Karpas-422 (cell line): Measurements from ENCODE around the gene P3H2. TPM values are rescaled to one million over a fixed set of nuclear protein-coding genes. Genes with fewer than 3 reads are reported as not detected.

Source experiments
- DNase-seq: peaks from one replicate; pipeline ENCODE4 v3.0.0-alpha.2; 2015
- H2AFZ ChIP-seq: fragments of 200-600 bp; sonication (generic); 2 replicates; pipeline ENCODE4 v1.6.1; 2014; ENCODE audit warnings: antibody characterized with exemption, low read length, mixed read lengths
- H3K27ac ChIP-seq: fragments of 200-600 bp; sonication (generic); 2 replicates; pipeline ENCODE4 v1.5.1; 2014; ENCODE audit warnings: mild to moderate bottlenecking, low read length, moderate library complexity
- H3K27me3 ChIP-seq: fragments of 200-600 bp; sonication (generic); 2 replicates; pipeline ENCODE4 v1.6.1; 2014; ENCODE audit warnings: low read length, mixed read lengths
- H3K36me3 ChIP-seq: fragments of 200-600 bp; sonication (generic); 2 replicates; pipeline ENCODE4 v1.6.1; 2014; ENCODE audit warnings: low read length, mixed read lengths; ENCODE audit not compliant: insufficient read depth
- H3K4me1 ChIP-seq: fragments of 200-600 bp; sonication (generic); 2 replicates; pipeline ENCODE4 v1.6.1; 2014; ENCODE audit warnings: mild to moderate bottlenecking, low read length, mixed read lengths
- H3K4me2 ChIP-seq: fragments of 200-600 bp; sonication (generic); 2 replicates; pipeline ENCODE4 v1.6.1; 2014; ENCODE audit warnings: low read length, low read depth, mild to moderate bottlenecking; ENCODE audit not compliant: poor library complexity, severe bottlenecking
- H3K4me3 ChIP-seq: fragments of 200-600 bp; sonication (generic); 2 replicates; pipeline ENCODE4 v1.5.1; 2014; ENCODE audit warnings: mild to moderate bottlenecking, antibody characterized with exemption, low read length, mixed read lengths
- H3K79me2 ChIP-seq: fragments of 200-600 bp; sonication (generic); 2 replicates; pipeline ENCODE4 v1.6.1; 2014; ENCODE audit warnings: mild to moderate bottlenecking, low read length, mixed read lengths
- H3K9ac ChIP-seq: fragments of 200-600 bp; sonication (generic); 2 replicates; pipeline ENCODE4 v1.6.0; 2014; ENCODE audit warnings: low read length
- H3K9me2 ChIP-seq: fragments of 200-600 bp; sonication (generic), shearing (Covaris generic); replicated peaks from 2 replicates; pipeline ENCODE4 v1.6.0; 2014; ENCODE audit warnings: mild to moderate bottlenecking, low read length, moderate library complexity; ENCODE audit not compliant: insufficient read depth
- H3K9me3 ChIP-seq: fragments of 300-700, 200-600 bp; sonication (generic); 2 replicates; pipeline ENCODE4 v1.6.1; 2014; ENCODE audit warnings: low read length, mixed read lengths
- H4K20me1 ChIP-seq: fragments of 200-600 bp; sonication (generic); 2 replicates; pipeline ENCODE4 v1.6.1; 2014; ENCODE audit warnings: mild to moderate bottlenecking, antibody characterized with exemption, low read length, low read depth; ENCODE audit not compliant: insufficient read depth
- total RNA-seq: library from RNA; depleted of rRNA; stranded (reverse); fragments of >200 nt; shearing (Covaris generic); gene quantifications from 2 replicates; pipeline ENCODE4 v1.2.3, GENCODE V29; 2014; ENCODE audit warnings: low replicate concordance

P3H2 gene
- total RNA-seq, 1 experiment from 2014 or later, result not detected

GRCh38 chr3:190121383-190121782 is 686 bp upstream of the P3H2 start:
- Histone ChIP-seq H3K9me2 (no peaks in the 10 kb centered on the region), H4K20me1 (no peaks in the 10 kb centered on the region), H3K4me3 (no peak overlapping the region), H3K9me3 (peaks cover 4% of the 10 kb centered on the region; the same call in 1 of the 2 replicates), H3K9ac (no peak overlapping the region), H3K4me1 (no peaks in the 10 kb centered on the region), H2AFZ (no peak overlapping the region), H3K36me3 (no peaks in the 10 kb centered on the region), H3K27me3 (no peaks in the 10 kb centered on the region), H3K4me2 (no peak overlapping the region), H3K79me2 (no peaks in the 10 kb centered on the region), H3K27ac (no peak overlapping the region)
- DNase-seq, result no peak

- Histone ChIP-seq H3K79me2 (no peaks in the 10 kb centered on the region), H3K4me3 (no peak overlapping the region), H3K9me2 (no peaks in the 10 kb centered on the region), H3K36me3 (no peaks in the 10 kb centered on the region), H3K4me1 (no peaks in the 10 kb centered on the region), H3K9me3 (peaks cover 4% of the 10 kb centered on the region; the same call in 1 of the 2 replicates), H3K4me2 (no peak overlapping the region), H3K27ac (no peak overlapping the region), H2AFZ (no peak overlapping the region), H3K9ac (no peak overlapping the region), H4K20me1 (no peaks in the 10 kb centered on the region), H3K27me3 (no peaks in the 10 kb centered on the region)
- DNase-seq, result no peak
Observed at GRCh38 chr3:190121061-190121377, 322 bp upstream of the P3H2 start.

- peaks cover 4% of the 10 kb centered on the region; the same call in 1 of the 2 replicates for H3K9me3 ChIP-seq
- no peaks in the 10 kb centered on the region for H3K36me3 ChIP-seq
- no peak overlapping the region for H2AFZ ChIP-seq
- no peak overlapping the region for H3K4me2 ChIP-seq
- no peak for DNase-seq
- H3K9me2 ChIP-seq, result no peaks in the 10 kb centered on the region
- no peak overlapping the region for H3K27ac ChIP-seq
- no peaks in the 10 kb centered on the region for H3K27me3 ChIP-seq
- no peaks in the 10 kb centered on the region for H3K4me1 ChIP-seq
- no peaks in the 10 kb centered on the region for H4K20me1 ChIP-seq
- no peaks in the 10 kb centered on the region for H3K79me2 ChIP-seq
- no peak overlapping the region for H3K4me3 ChIP-seq
- no peak overlapping the region for H3K9ac ChIP-seq
Observed at GRCh38 chr3:190119461-190120268, 1.0 kb downstream of the P3H2 start.

DNA sequence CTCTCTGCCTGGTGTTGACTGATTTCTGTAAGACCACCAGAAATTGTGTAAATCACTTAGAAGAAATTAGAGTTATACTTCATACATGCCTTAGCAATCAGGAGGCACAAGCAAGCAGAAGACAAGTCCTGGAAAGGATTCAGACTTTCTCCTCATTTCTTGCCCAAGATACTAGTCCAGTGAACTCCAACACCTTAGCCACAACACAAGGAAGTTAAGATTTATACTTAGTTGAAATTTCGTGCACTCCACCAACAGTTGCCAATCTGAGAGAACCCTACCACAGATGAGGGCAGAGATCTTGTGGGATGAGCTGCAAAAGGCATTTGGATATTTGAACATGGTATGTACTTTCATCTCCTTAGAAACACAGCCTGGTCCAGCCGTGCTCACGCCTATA is 2.3 kb downstream of the P3H2 start:
- H3K4me2 ChIP-seq, result no peak overlapping the region
- H3K36me3 ChIP-seq, result no peaks in the 10 kb centered on the region
- H3K9me3 ChIP-seq, result peaks cover 4% of the 10 kb centered on the region; the same call in 1 of the 2 replicates
- H3K4me1 ChIP-seq, result no peaks in the 10 kb centered on the region
- H4K20me1 ChIP-seq, result no peaks in the 10 kb centered on the region
- H2AFZ ChIP-seq, result no peak overlapping the region
- H3K4me3 ChIP-seq, result no peak overlapping the region
- no peaks in the 10 kb centered on the region for H3K79me2 ChIP-seq
- H3K9me2 ChIP-seq, result no peaks in the 10 kb centered on the region
- no peak overlapping the region for H3K9ac ChIP-seq
- H3K27ac ChIP-seq, result no peak overlapping the region
- no peak for DNase-seq
- no peaks in the 10 kb centered on the region for H3K27me3 ChIP-seq

- H4K20me1 ChIP-seq, result no peaks in the 10 kb centered on the region
- H3K4me3 ChIP-seq, result no peak overlapping the region
- H3K27me3 ChIP-seq, result no peaks in the 10 kb centered on the region
- no peak for DNase-seq
- H3K4me2 ChIP-seq, result no peak overlapping the region
- H3K36me3 ChIP-seq, result no peaks in the 10 kb centered on the region
- H3K9me3 ChIP-seq, result peaks cover 4% of the 10 kb centered on the region; the same call in 1 of the 2 replicates
- H3K79me2 ChIP-seq, result no peaks in the 10 kb centered on the region
- no peaks in the 10 kb centered on the region for H3K4me1 ChIP-seq
- H3K9ac ChIP-seq, result no peak overlapping the region
- H3K27ac ChIP-seq, result no peak overlapping the region
- no peak overlapping the region for H2AFZ ChIP-seq
- no peaks in the 10 kb centered on the region for H3K9me2 ChIP-seq
Observed at GRCh38 chr3:190117981-190118380, 2.7 kb downstream of the P3H2 start.

- Histone ChIP-seq H3K9ac (no peak overlapping the region), H4K20me1 (no peaks in the 10 kb centered on the region), H3K27ac (no peak overlapping the region), H3K4me1 (no peaks in the 10 kb centered on the region), H3K4me2 (no peak overlapping the region), H3K9me3 (peaks cover 4% of the 10 kb centered on the region; the same call in 1 of the 2 replicates), H2AFZ (no peak overlapping the region), H3K4me3 (no peak overlapping the region), H3K36me3 (no peaks in the 10 kb centered on the region), H3K79me2 (no peaks in the 10 kb centered on the region), H3K9me2 (no peaks in the 10 kb centered on the region), H3K27me3 (no peaks in the 10 kb centered on the region)
- no peak for DNase-seq
Observed at GRCh38 chr3:190116551-190117067, 4.1 kb downstream of the P3H2 start.

DNA sequence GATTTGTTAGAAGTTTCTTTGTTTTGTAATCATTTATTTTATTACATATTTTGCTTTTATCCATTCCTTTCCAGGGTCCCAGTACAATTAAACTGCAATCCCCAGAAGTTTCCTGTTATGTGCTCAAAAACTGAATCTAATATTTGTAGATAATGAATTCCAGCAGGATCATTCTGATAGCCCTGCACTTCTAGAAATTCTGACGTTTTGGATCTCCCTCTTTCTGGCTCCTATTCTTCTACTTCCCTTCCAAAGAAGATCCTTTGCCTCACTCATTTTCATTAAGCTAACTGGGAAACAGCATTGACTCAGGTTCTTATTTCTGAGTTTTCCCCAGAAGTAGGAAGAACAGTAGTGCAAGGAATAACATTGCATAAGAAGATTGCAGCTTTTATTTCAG is 9.9 kb downstream of the P3H2 start:
- Histone ChIP-seq H3K36me3 (no peaks in the 10 kb centered on the region), H3K4me1 (no peaks in the 10 kb centered on the region), H4K20me1 (no peaks in the 10 kb centered on the region), H3K9ac (no peak overlapping the region), H3K27ac (no peak overlapping the region), H2AFZ (no peak overlapping the region), H3K4me2 (no peak overlapping the region), H3K9me3 (no peaks in the 10 kb centered on the region), H3K4me3 (no peak overlapping the region), H3K27me3 (no peaks in the 10 kb centered on the region), H3K79me2 (no peaks in the 10 kb centered on the region), H3K9me2 (no peaks in the 10 kb centered on the region)
- DNase-seq, result no peak

- H3K4me2 ChIP-seq, result no peak overlapping the region
Observed at GRCh38 chr3:190109441-190109840, 11.3 kb downstream of the P3H2 start.

More at GRCh38 chr3:190109441-190109840, 11.3 kb downstream of the P3H2 start:
- Histone ChIP-seq H2AFZ (no peak overlapping the region), H3K36me3 (no peaks in the 10 kb centered on the region), H3K79me2 (no peaks in the 10 kb centered on the region), H3K9me3 (no peaks in the 10 kb centered on the region), H4K20me1 (no peaks in the 10 kb centered on the region), H3K9me2 (no peaks in the 10 kb centered on the region), H3K4me1 (no peaks in the 10 kb centered on the region), H3K9ac (no peak overlapping the region), H3K4me3 (no peak overlapping the region), H3K27ac (no peak overlapping the region), H3K27me3 (no peaks in the 10 kb centered on the region)
- DNase-seq, result no peak
